GM19351 (cell line): ENCODE results near the gene TET2.

ENCODE experiments used
- ATAC-seq: cut with Tn5 transposase; IDR thresholded peaks from one replicate; pipeline ENCODE4 v1.9.1; 2021; ENCODE audit warnings: mild to moderate bottlenecking, moderate library complexity; ENCODE audit not compliant: unreplicated experiment

Gene TET2

GRCh38 chr4:105230287-105230686 lies 83.6 kb downstream of the TET2 start:
- ATAC-seq, result no peak

GRCh38 chr4:105232374-105232773 lies 85.7 kb downstream of the TET2 start:
- no peak for ATAC-seq

- no peak for ATAC-seq
Measured at GRCh38 chr4:105234582-105234981, 87.9 kb downstream of the TET2 start.

GRCh38 chr4:105236202-105236915 lies 89.7 kb downstream of the TET2 start:
- peak; percentile 83 for ATAC-seq

- ATAC-seq, result peak; percentile 37
Measured at GRCh38 chr4:105236916-105237311, 90.2 kb downstream of the TET2 start.

GRCh38 chr4:105240037-105240436 lies 93.4 kb downstream of the TET2 start:
- no peak for ATAC-seq

GRCh38 chr4:105241451-105241850 lies 94.8 kb downstream of the TET2 start:
- ATAC-seq, result no peak

- ATAC-seq, result no peak
Measured at GRCh38 chr4:105243446-105243845, 96.8 kb downstream of the TET2 start.

- no peak for ATAC-seq
Measured at GRCh38 chr4:105246712-105247111, 100.0 kb downstream of the TET2 start.

GRCh38 chr4:105248613-105249012 lies 101.9 kb downstream of the TET2 start:
- no peak for ATAC-seq

GRCh38 chr4:105257817-105258495 lies 111.3 kb downstream of the TET2 start:
- no peak for ATAC-seq

- no peak for ATAC-seq
Measured at GRCh38 chr4:105265689-105266088, 119.0 kb downstream of the TET2 start.

- ATAC-seq, result no peak
Measured at GRCh38 chr4:105267280-105267679, 120.6 kb downstream of the TET2 start.

GRCh38 chr4:105272002-105272401 lies 125.3 kb downstream of the TET2 start:
- ATAC-seq, result no peak

GRCh38 chr4:105273230-105273629 lies 126.6 kb downstream of the TET2 start:
- ATAC-seq, result no peak

- ATAC-seq, result no peak
Measured at GRCh38 chr4:105274090-105274489, 127.4 kb downstream of the TET2 start.

GRCh38 chr4:105274504-105274903 lies 127.8 kb downstream of the TET2 start:
- ATAC-seq, result no peak

- ATAC-seq, result no peak
Measured at GRCh38 chr4:105276361-105277104, 129.9 kb downstream of the TET2 start.

GRCh38 chr4:105277702-105278101 lies 131.0 kb downstream of the TET2 start:
- ATAC-seq, result no peak

- ATAC-seq, result no peak
Measured at GRCh38 chr4:105279314-105279713, 132.6 kb downstream of the TET2 start.

GRCh38 chr4:105280338-105281123 lies 133.9 kb downstream of the TET2 start:
- no peak for ATAC-seq
